Mesenchymal stem cell (in vitro differentiated cells and primary cell): Measurements from ENCODE around the gene ROBO1.

Experiments used
- DNase-seq: peaks from one replicate; pipeline ENCODE4 v3.0.0-alpha.2; 2013
- H2AFZ ChIP-seq: one replicate; pipeline ENCODE4 v1.6.1; 2013; ENCODE audit warnings: low read depth, mild to moderate bottlenecking, control low read depth, inconsistent platforms, low read length, moderate library complexity
- H2AK5ac ChIP-seq: 2 replicates; pipeline ENCODE4 v1.6.1; 2013; ENCODE audit warnings: low read length, moderate library complexity, mild to moderate bottlenecking, inconsistent platforms; ENCODE audit not compliant: severe bottlenecking
- H2BK120ac ChIP-seq: one replicate; pipeline ENCODE4 v1.6.1; 2013; ENCODE audit warnings: low read depth, mild to moderate bottlenecking, inconsistent platforms, low read length, moderate library complexity
- H2BK12ac ChIP-seq, 2 experiments: one replicate each; pipeline ENCODE4 v1.6.1; 2013; ENCODE audit warnings: inconsistent platforms in 2 of 2, low read length in 2 of 2, mild to moderate bottlenecking in 2 of 2, moderate library complexity in 2 of 2, control low read depth in 1 of 2
- H2BK15ac ChIP-seq: one replicate; pipeline ENCODE4 v1.6.1; 2013; ENCODE audit warnings: mild to moderate bottlenecking, low read depth, inconsistent platforms; ENCODE audit not compliant: poor library complexity, severe bottlenecking
- H2BK5ac ChIP-seq: 2 replicates; pipeline ENCODE4 v1.6.1; 2013; ENCODE audit warnings: low read depth, mild to moderate bottlenecking, low read length, control low read depth, inconsistent platforms; ENCODE audit not compliant: poor library complexity, severe bottlenecking
- H3K14ac ChIP-seq, 2 experiments: one replicate each; pipeline ENCODE4 v1.6.1; 2013; ENCODE audit warnings: inconsistent platforms in 2 of 2, low read length in 2 of 2, control low read depth in 1 of 2, mild to moderate bottlenecking in 1 of 2, moderate library complexity in 1 of 2
- H3K18ac ChIP-seq, 2 experiments: one replicate each; pipeline ENCODE4 v1.6.1; 2013; ENCODE audit warnings: inconsistent platforms in 2 of 2, low read length in 2 of 2, control low read depth in 1 of 2, low read depth in 1 of 2, mild to moderate bottlenecking in 1 of 2
- H3K23ac ChIP-seq, 2 experiments: one replicate each; pipeline ENCODE4 v1.6.1; 2013; ENCODE audit warnings: inconsistent platforms in 2 of 2, low read length in 2 of 2, mild to moderate bottlenecking in 2 of 2, moderate library complexity in 2 of 2, control low read depth in 1 of 2
- H3K27ac ChIP-seq: 2 replicates; pipeline ENCODE4 v1.5.1; 2013; ENCODE audit warnings: mild to moderate bottlenecking, moderate library complexity, low read length, control low read depth, inconsistent platforms; ENCODE audit not compliant: poor library complexity, severe bottlenecking
- H3K27me3 ChIP-seq, 2 experiments: 2 replicates each; pipeline versions ENCODE4 v1.6.1 to v1.7.0; 2013; ENCODE audit warnings: low read length in 2 of 2, mild to moderate bottlenecking in 2 of 2, moderate library complexity in 2 of 2, control low read depth in 1 of 2, inconsistent platforms in 1 of 2; ENCODE audit not compliant: control insufficient read depth in 1 of 2, insufficient read depth in 1 of 2
- H3K36me3 ChIP-seq, 2 experiments: 2 replicates each; pipeline versions ENCODE4 v1.6.1 to v1.7.0; 2013; ENCODE audit warnings: low read length in 2 of 2, control low read depth in 1 of 2, inconsistent platforms in 1 of 2, low read depth in 1 of 2, mild to moderate bottlenecking in 1 of 2; ENCODE audit not compliant: insufficient read depth in 2 of 2, control insufficient read depth in 1 of 2
- H3K4ac ChIP-seq, 2 experiments: one replicate each; pipeline ENCODE4 v1.6.1; 2013; ENCODE audit warnings: inconsistent platforms in 2 of 2, low read length in 2 of 2, mild to moderate bottlenecking in 2 of 2, moderate library complexity in 2 of 2, control low read depth in 1 of 2, low read depth in 1 of 2
- H3K4me1 ChIP-seq: 2 replicates; pipeline ENCODE4 v1.6.1; 2013; ENCODE audit warnings: low read depth, low read length, control low read depth; ENCODE audit not compliant: control insufficient read depth, insufficient read depth
- H3K4me2 ChIP-seq: 2 replicates; pipeline ENCODE4 v1.6.1; 2013; ENCODE audit warnings: low read length, mild to moderate bottlenecking, inconsistent platforms; ENCODE audit not compliant: poor library complexity, severe bottlenecking
- H3K4me3 ChIP-seq, 2 experiments: 2 replicates each; pipeline versions ENCODE4 v1.5.1 to v1.7.0; 2013; ENCODE audit warnings: low read length in 2 of 2, mild to moderate bottlenecking in 2 of 2, control low read depth in 1 of 2, low read depth in 1 of 2; ENCODE audit not compliant: insufficient read depth in 1 of 2
- H3K79me1 ChIP-seq: replicated peaks from 2 replicates; pipeline ENCODE4 v1.6.1; 2013; ENCODE audit warnings: mild to moderate bottlenecking, control low read depth, low read length, inconsistent platforms; ENCODE audit not compliant: poor library complexity, severe bottlenecking
- H3K9ac ChIP-seq: 2 replicates; pipeline ENCODE4 v1.7.0; 2013; ENCODE audit warnings: mild to moderate bottlenecking, low read length, moderate library complexity
- H3K9me3 ChIP-seq: 2 replicates; pipeline ENCODE4 v1.7.0; 2013; ENCODE audit warnings: mild to moderate bottlenecking, low read length; ENCODE audit not compliant: control insufficient read depth
- H4K8ac ChIP-seq: one replicate; pipeline ENCODE4 v1.6.1; 2013; ENCODE audit warnings: inconsistent platforms, mild to moderate bottlenecking, low read length, moderate library complexity
- H4K91ac ChIP-seq: one replicate; pipeline ENCODE4 v1.6.1; 2013; ENCODE audit warnings: mild to moderate bottlenecking, low read length, inconsistent platforms
- WGBS: methylation state at CpG from one replicate; pipeline ENCODE4 v1.1.7; 2013; ENCODE audit warnings: mixed read lengths; 5-methylcytosine and 5-hydroxymethylcytosine counted together

ROBO1 gene

GRCh38 chr3:78742041-78742440 is 1025.8 kb downstream of the ROBO1 start:
- Histone ChIP-seq H2BK120ac (no peak overlapping the region), H3K14ac (no peak overlapping the region), H3K9ac (no peak overlapping the region), H3K27me3 (no peaks in the 10 kb centered on the region), H4K8ac (no peak overlapping the region), H2BK5ac (no peak overlapping the region), H2AK5ac (no peak overlapping the region), H4K91ac (no peak overlapping the region), H3K79me1 (no peaks in the 10 kb centered on the region), H3K4ac (no peak overlapping the region), H2AFZ (no peak overlapping the region), H3K18ac (no peak overlapping the region), H3K23ac (no peak overlapping the region), H3K27ac (no peak overlapping the region), H3K4me1 (no peaks in the 10 kb centered on the region), H3K4me3 (no peak overlapping the region), H2BK15ac (no peak overlapping the region), H2BK12ac (no peak overlapping the region), H3K36me3 (peaks cover 0 to 2% of the 10 kb centered on the region in 2 experiments), H3K4me2 (no peak overlapping the region), H3K9me3 (no peaks in the 10 kb centered on the region)
- no peak for DNase-seq
- 95% methylated on average over 1 of the region's 2 CpGs for WGBS

- no peaks in the 10 kb centered on the region for H3K27me3 ChIP-seq
- H3K4me3 ChIP-seq, result no peak overlapping the region
- no peak overlapping the region for H4K91ac ChIP-seq
- H3K14ac ChIP-seq, result no peak overlapping the region
- H3K23ac ChIP-seq, result no peak overlapping the region
- H3K9me3 ChIP-seq, result no peaks in the 10 kb centered on the region
- no peak overlapping the region for H3K4ac ChIP-seq
- no peak overlapping the region for H3K27ac ChIP-seq
- H3K4me1 ChIP-seq, result no peaks in the 10 kb centered on the region
- DNase-seq, result no peak
- no CpG with 5 or more reads among the region's 1 CpG for WGBS
- H3K36me3 ChIP-seq, result peaks cover 0 to 2% of the 10 kb centered on the region in 2 experiments
- no peak overlapping the region for H3K4me2 ChIP-seq
- H3K9ac ChIP-seq, result no peak overlapping the region
- no peak overlapping the region for H2BK120ac ChIP-seq
- no peak overlapping the region for H2BK12ac ChIP-seq
- H2BK5ac ChIP-seq, result no peak overlapping the region
- no peaks in the 10 kb centered on the region for H3K79me1 ChIP-seq
- H2AFZ ChIP-seq, result no peak overlapping the region
- H2AK5ac ChIP-seq, result no peak overlapping the region
- H3K18ac ChIP-seq, result no peak overlapping the region
- no peak overlapping the region for H4K8ac ChIP-seq
- no peak overlapping the region for H2BK15ac ChIP-seq
Measured at GRCh38 chr3:78741066-78741645, 1026.6 kb downstream of the ROBO1 start.

GRCh38 chr3:78738833-78739232 is 1029.0 kb downstream of the ROBO1 start:
- no peak overlapping the region for H3K23ac ChIP-seq
- H3K9ac ChIP-seq, result no peak overlapping the region
- no peak overlapping the region for H3K4ac ChIP-seq
- H2BK15ac ChIP-seq, result no peak overlapping the region
- no peak overlapping the region for H3K4me3 ChIP-seq
- H3K36me3 ChIP-seq, result no peaks in the 10 kb centered on the region
- no peaks in the 10 kb centered on the region for H3K79me1 ChIP-seq
- H2AK5ac ChIP-seq, result no peak overlapping the region
- H2BK12ac ChIP-seq, result no peak overlapping the region
- H2BK5ac ChIP-seq, result no peak overlapping the region
- no peaks in the 10 kb centered on the region for H3K4me1 ChIP-seq
- no peak for DNase-seq
- 93% methylated on average over 2 of the region's 2 CpGs for WGBS
- H3K9me3 ChIP-seq, result no peaks in the 10 kb centered on the region
- H2BK120ac ChIP-seq, result no peak overlapping the region
- H2AFZ ChIP-seq, result no peak overlapping the region
- no peak overlapping the region for H3K27ac ChIP-seq
- no peak overlapping the region for H3K18ac ChIP-seq
- H3K27me3 ChIP-seq, result no peaks in the 10 kb centered on the region
- no peak overlapping the region for H4K91ac ChIP-seq
- no peak overlapping the region for H3K4me2 ChIP-seq
- H3K14ac ChIP-seq, result no peak overlapping the region
- H4K8ac ChIP-seq, result no peak overlapping the region

GRCh38 chr3:78737988-78738387 is 1029.8 kb downstream of the ROBO1 start:
- H3K4me3 ChIP-seq, result no peak overlapping the region
- 57% methylated on average over 3 of the region's 5 CpGs for WGBS
- H3K36me3 ChIP-seq, result no peaks in the 10 kb centered on the region
- H3K23ac ChIP-seq, result no peak overlapping the region
- H3K27ac ChIP-seq, result no peak overlapping the region
- H3K18ac ChIP-seq, result no peak overlapping the region
- H4K91ac ChIP-seq, result no peak overlapping the region
- H3K4me1 ChIP-seq, result no peaks in the 10 kb centered on the region
- H3K9me3 ChIP-seq, result no peaks in the 10 kb centered on the region
- no peak overlapping the region for H3K4ac ChIP-seq
- H4K8ac ChIP-seq, result no peak overlapping the region
- H2BK15ac ChIP-seq, result no peak overlapping the region
- peak overlapping the region in 1 of 2 experiments; percentile 29 for H2BK12ac ChIP-seq
- no peaks in the 10 kb centered on the region for H3K79me1 ChIP-seq
- H3K9ac ChIP-seq, result no peak overlapping the region
- H2AFZ ChIP-seq, result no peak overlapping the region
- peak overlapping the region in 1 of 2 experiments; percentile 89 for H3K14ac ChIP-seq
- peak; percentile 11 for DNase-seq
- no peak overlapping the region for H2AK5ac ChIP-seq
- no peaks in the 10 kb centered on the region for H3K27me3 ChIP-seq
- no peak overlapping the region for H2BK5ac ChIP-seq
- no peak overlapping the region for H3K4me2 ChIP-seq
- no peak overlapping the region for H2BK120ac ChIP-seq
